ENCODE data around the gene FOLH1.
A peak's percentile ranks its signal among the peaks of the same experiment; 100 is the strongest.
"Not testable (repeated sequence)": the region's sequence is repeated elsewhere in the genome, so short reads cannot be mapped to it uniquely, and the experiment has no call there.

FOLH1 gene
- total RNA-seq: 0 reads per million in 2 donors

- DNase-seq: peak in 1 of 5 experiments; percentile 1
These were observed at the start of gene FOLH1 for GRCh38 chr11:49208006-49208721. Gene FOLH1 (minus strand): TSS chr11:49208602. CDS start chr11:49208409, 193 bp downstream.

DNA sequence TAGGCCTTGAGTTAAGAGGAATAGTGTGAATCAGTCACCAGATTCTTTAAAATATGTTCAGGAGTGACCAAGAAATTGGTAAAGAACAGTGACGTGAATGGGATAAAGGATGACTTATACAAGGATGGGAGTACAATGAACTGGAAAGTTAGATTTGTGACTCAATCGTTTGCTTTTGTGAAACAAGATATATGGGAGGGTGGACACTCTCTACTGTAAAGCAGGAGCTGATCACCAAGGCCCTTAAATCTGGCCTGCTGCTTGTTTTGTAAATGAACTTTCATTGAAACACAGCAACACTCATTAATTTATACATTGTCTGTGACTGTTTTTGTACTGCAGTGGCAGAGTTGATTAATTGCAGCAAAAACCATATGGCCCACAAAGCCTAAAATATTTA, 46.7 kb upstream of the FOLH1 start:
- DNase-seq: not testable (repeated sequence)

- not testable (repeated sequence) for DNase-seq
These were observed 42.8 kb upstream of the FOLH1 start for GRCh38 chr11:49251212-49251611.

DNA sequence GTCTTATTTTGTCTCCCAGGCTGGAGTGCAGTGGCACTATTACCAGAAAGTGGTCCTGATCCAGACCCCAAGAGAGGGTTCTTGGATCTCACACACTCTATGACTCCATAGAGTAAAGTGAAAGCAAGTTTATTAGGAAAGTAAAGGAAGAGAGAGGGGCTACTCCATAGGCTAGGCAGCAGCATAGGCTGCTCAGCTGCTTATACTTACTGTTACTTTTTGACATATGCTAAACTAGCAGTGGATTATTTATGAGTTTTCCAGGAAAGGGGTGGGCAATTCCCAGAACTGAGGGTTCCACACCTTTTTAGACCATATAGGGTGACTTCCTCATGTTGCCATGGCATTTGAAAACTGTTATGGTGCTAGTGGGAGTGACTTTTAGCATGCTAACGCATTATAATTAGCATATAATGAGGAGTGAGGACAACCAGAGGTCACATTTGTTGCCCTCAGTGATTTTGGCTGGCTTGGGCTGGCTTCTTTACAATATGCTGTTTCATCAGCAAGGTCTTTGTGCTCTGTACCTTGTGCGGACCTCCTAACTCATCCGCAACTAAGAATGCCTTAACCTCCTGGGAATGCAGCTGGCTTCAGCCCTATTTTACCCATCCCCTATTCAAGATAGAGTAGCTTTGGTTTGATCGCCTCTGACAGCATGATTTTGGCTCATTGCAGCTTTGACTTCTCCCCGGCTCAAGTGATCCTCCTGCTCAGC, 42.2 kb upstream of the FOLH1 start:
- DNase-seq: not testable (repeated sequence)

GRCh38 chr11:49249363-49249762, 41.0 kb upstream of the FOLH1 start:
- DNase-seq: not testable (repeated sequence)

DNA sequence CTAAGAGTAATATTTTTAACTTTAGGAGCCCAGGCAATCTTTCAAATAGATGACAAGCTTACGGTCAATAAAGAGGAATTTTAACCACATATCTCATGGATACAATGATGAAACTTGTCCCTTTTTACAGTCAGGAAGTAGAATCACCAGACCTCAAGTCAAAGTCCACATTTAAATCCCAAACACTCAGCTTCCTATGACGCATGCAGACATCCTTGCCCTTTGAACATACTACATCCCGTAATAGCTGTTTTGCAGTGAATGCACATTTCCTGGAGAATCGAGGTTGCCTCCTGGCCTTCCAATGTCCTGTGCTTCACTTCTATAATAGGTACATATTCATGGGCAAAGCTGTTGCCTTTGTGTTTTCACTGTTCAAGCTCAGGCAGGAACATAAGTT, 25.3 kb upstream of the FOLH1 start:
- DNase-seq: not testable (repeated sequence)

DNA sequence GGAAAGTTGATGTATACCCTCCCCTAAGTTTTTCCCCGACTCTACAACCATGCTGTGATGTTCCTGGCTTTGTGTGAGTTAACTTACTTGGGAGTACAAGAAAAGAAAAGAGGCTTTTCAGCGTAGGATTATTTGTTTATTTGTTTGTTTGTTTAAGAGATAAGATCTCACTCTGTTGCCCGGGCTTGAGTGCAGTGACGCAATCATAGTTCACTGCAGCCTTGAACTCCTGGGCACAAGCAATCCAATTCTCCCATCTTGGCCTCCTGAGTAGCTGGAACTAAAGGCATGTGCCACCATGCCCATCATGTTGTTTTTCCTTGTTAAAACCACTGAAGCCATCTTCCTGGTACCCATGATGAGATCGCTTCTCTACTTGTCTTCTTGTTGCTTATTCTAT, 24.6 kb upstream of the FOLH1 start:
- not testable (repeated sequence) for DNase-seq

GRCh38 chr11:49231725-49232124, 23.3 kb upstream of the FOLH1 start:
- not testable (repeated sequence) for DNase-seq

DNA sequence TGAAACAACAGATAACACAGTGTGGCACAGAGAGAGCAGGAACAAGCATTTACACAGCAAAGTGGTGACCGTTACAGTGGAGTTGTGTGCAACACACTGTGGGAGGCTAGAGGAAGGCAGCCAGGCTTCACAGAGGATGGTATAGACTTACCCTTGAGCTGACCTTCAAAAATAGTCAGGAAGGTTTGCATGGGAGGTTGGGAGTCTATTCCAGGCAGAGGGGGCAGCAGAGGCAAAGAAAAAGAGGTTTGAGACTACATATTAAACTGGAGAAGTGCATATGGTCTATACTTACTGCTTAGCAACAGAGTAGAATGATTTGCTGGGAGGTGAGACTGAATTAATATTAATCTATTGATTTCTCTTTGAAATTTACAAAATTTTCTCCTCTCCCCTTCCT, 22.1 kb upstream of the FOLH1 start:
- not testable (repeated sequence) for DNase-seq

GRCh38 chr11:49230001-49230400, 21.6 kb upstream of the FOLH1 start:
- DNase-seq: not testable (repeated sequence)

DNA sequence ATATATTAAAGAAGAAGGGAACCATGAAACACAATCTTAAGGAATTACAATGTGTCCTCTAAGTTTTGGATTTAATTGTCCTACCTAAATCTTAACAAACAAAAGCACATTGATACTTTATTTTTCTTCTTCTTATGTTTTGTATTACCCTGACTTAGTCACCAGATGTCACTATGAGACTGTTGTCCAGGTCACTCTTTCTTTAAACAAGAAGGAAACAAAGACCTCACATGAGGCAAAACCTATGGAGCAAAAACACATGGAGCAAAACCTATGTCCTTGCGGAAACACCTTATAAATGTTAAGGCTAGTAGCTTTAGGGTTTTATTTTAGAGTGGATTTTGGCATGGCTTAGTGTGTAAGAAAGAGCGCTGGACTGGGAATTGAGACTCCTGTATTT, 20.7 kb upstream of the FOLH1 start:
- DNase-seq: not testable (repeated sequence)

GRCh38 chr11:49225255-49225785, 16.9 kb upstream of the FOLH1 start:
- DNase-seq: not testable (repeated sequence)

GRCh38 chr11:49221112-49221511, 12.7 kb upstream of the FOLH1 start:
- no peak for DNase-seq

GRCh38 chr11:49213026-49213560, 4.7 kb upstream of the FOLH1 start:
- DNase-seq: no peak

DNA sequence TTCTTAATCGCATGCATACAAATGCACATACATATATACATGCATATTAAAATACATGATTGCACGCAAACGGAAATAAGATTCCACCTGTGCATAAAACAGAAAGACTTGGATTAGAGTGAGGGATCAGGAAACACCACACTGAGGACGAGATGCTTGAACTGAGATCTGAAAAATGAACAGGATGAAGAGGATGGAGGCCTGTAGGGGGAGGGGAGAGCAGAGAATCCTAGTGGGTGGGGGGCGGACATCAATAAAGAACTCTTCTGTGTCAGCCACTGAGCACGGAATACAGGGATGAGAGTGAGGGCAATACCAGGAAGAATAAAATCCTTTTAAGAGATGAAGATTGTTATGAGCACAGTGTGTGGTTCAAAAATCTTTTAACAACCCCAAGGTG, 1.4 kb downstream of the FOLH1 start:
- DNase-seq: not testable (repeated sequence)

GRCh38 chr11:49202287-49202976, 6.0 kb downstream of the FOLH1 start:
- DNase-seq: no peak

DNA sequence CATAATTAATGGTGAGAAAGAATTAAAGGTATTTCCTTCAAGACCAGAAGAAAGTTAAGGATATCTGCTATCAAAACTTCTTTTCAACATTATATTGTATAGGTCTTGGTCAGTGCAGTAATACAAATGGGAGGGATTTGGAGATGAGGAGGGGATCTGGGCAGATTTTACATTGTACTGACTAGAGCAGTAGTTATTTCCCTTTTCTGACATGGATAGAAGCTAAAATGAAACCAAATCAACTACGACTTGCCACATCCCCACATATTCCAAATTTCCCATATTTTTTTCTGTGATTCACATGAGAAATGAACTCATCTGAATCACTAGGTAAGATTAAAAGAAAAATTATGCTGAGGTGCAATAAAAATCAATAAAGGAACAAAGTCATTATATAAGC, 11.6 kb downstream of the FOLH1 start:
- DNase-seq: not testable (repeated sequence)

GRCh38 chr11:49196002-49196401, 12.4 kb downstream of the FOLH1 start:
- DNase-seq: not testable (repeated sequence)

GRCh38 chr11:49190287-49190686, 18.1 kb downstream of the FOLH1 start:
- DNase-seq: not testable (repeated sequence)

GRCh38 chr11:49186225-49186624, 22.2 kb downstream of the FOLH1 start:
- DNase-seq: not testable (repeated sequence)

GRCh38 chr11:49185597-49185996, 22.8 kb downstream of the FOLH1 start:
- DNase-seq: not testable (repeated sequence)

GRCh38 chr11:49184756-49185155, 23.6 kb downstream of the FOLH1 start:
- DNase-seq: not testable (repeated sequence)

DNA sequence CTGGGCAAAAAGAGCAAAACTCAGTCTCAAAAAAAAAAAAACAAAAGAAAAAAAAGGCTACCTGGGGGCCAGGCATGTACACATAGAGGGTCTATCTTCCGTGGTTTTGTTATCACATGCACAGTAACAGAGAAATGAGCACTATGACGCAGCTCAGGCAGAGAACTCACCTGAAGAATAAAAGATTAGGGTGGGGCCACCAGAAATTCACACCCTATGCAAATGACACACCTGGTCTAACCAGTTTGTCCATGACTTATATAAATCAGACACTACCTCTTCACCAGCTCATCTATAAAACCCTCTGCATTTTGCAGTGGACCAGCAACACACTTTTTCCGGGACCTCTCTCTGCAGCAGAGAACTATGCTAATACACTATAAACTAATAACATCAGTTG, 30.5 kb downstream of the FOLH1 start:
- not testable (repeated sequence) for DNase-seq
